Liver (tissue), 9 donors: ENCODE data around the gene CD226. TPM values are rescaled to one million over a fixed set of nuclear protein-coding genes. Genes with fewer than 3 reads are reported as not detected.

Source experiments
- DNase-seq: peaks from one replicate; pipeline ENCODE4 v3.0.0-alpha.2; 2017; ENCODE audit warnings: low spot score
- H3K27ac ChIP-seq, 2 donors: one replicate each; pipeline ENCODE4 v1.7.0; 2013; ENCODE audit warnings: inconsistent platforms in 2 of 2, low read length in 2 of 2, control low read depth in 1 of 2, low read depth in 1 of 2, mild to moderate bottlenecking in 1 of 2
- H3K27me3 ChIP-seq, 4 donors: one replicate each; pipeline versions ENCODE4 v1.6.1 to v1.7.0; 2013; ENCODE audit warnings: low read length in 3 of 4, inconsistent platforms in 1 of 4, mild to moderate bottlenecking in 1 of 4, moderate library complexity in 1 of 4; ENCODE audit not compliant: control insufficient read depth in 4 of 4, insufficient read depth in 4 of 4
- H3K36me3 ChIP-seq, 4 donors: one replicate each; pipeline versions ENCODE4 v1.6.1 to v1.7.0; 2013; ENCODE audit warnings: low read length in 3 of 4, mild to moderate bottlenecking in 3 of 4, low read depth in 1 of 4, moderate library complexity in 1 of 4; ENCODE audit not compliant: control insufficient read depth in 4 of 4, insufficient read depth in 3 of 4
- H3K4me1 ChIP-seq, 4 donors: one replicate each; pipeline versions ENCODE4 v1.6.1 to v1.7.0; 2013; ENCODE audit warnings: low read length in 3 of 4, mild to moderate bottlenecking in 3 of 4, moderate library complexity in 1 of 4; ENCODE audit not compliant: control insufficient read depth in 4 of 4, insufficient read depth in 4 of 4
- H3K4me3 ChIP-seq, 3 donors: one replicate each; pipeline versions ENCODE4 v1.6.1 to v1.7.0; 2013; ENCODE audit warnings: low read length in 3 of 3, control low read depth in 1 of 3, low read depth in 1 of 3, mild to moderate bottlenecking in 1 of 3
- H3K9ac ChIP-seq, 2 donors: one replicate each; pipeline ENCODE4 v1.7.0; 2013; ENCODE audit warnings: low read length in 2 of 2, mild to moderate bottlenecking in 2 of 2, moderate library complexity in 2 of 2, control low read depth in 1 of 2, low read depth in 1 of 2
- H3K9me3 ChIP-seq, 4 donors: one replicate each; pipeline versions ENCODE4 v1.6.1 to v1.7.0; 2013; ENCODE audit warnings: low read length in 3 of 4; ENCODE audit not compliant: control insufficient read depth in 4 of 4
- EGR1 ChIP-seq, 2 donors: IDR thresholded peaks; 2 replicates each; pipeline ENCODE4 v1.6.1; 2016 to 2018; ENCODE audit warnings: antibody characterized with exemption in 2 of 2, low read depth in 2 of 2
- FOXA1 ChIP-seq: IDR thresholded peaks from 2 replicates; pipeline ENCODE4 v1.6.1; 2016; ENCODE audit warnings: antibody characterized with exemption
- GABPA ChIP-seq, 2 donors: IDR thresholded peaks in 1 of 2; conservative IDR thresholded peaks in 1 of 2; 2 replicates each; pipeline ENCODE4 v1.6.1; 2016; ENCODE audit warnings: antibody characterized with exemption in 2 of 2, mild to moderate bottlenecking in 1 of 2, moderate library complexity in 1 of 2
- HNF4A ChIP-seq, 2 donors: conservative IDR thresholded peaks; 2 replicates each; pipeline ENCODE4 v1.6.1; 2016; ENCODE audit warnings: antibody characterized with exemption in 2 of 2, mild to moderate bottlenecking in 2 of 2
- HNF4G ChIP-seq: IDR thresholded peaks from 2 replicates; pipeline ENCODE4 v1.6.1; 2016; ENCODE audit warnings: antibody characterized with exemption
- JUND ChIP-seq, 2 donors: IDR thresholded peaks; 2 replicates each; pipeline ENCODE4 v1.6.1; 2016; ENCODE audit warnings: antibody characterized with exemption in 2 of 2
- NR2F2 ChIP-seq: IDR thresholded peaks from 2 replicates; pipeline ENCODE4 v1.6.1; 2016; ENCODE audit warnings: antibody characterized with exemption
- RAD21 ChIP-seq, 2 donors: IDR thresholded peaks; 2 replicates each; pipeline ENCODE4 v1.6.1; 2016; ENCODE audit warnings: antibody characterized with exemption in 2 of 2, mild to moderate bottlenecking in 2 of 2
- SP1 ChIP-seq: IDR thresholded peaks from 2 replicates; pipeline ENCODE4 v1.6.1; 2018; ENCODE audit warnings: antibody characterized with exemption, mild to moderate bottlenecking
- TAF1 ChIP-seq: conservative IDR thresholded peaks from 2 replicates; pipeline ENCODE4 v1.6.1; 2016; ENCODE audit warnings: antibody characterized with exemption, mild to moderate bottlenecking
- WGBS: extraction: QIAGEN DNeasy Blood & Tissue Kit; methylation state at CpG from one replicate; pipeline ENCODE4 v1.1.7; 2013; 5-methylcytosine and 5-hydroxymethylcytosine counted together
- polyA plus RNA-seq, 2 donors: library from polyadenylated mRNA; stranded (reverse) in 1 of 2; unstranded in 1 of 2; fragments of 200-250 nt in 1 of 2; fragments of >200 nt in 1 of 2; fragmentation: Nextera tagmentation in 1 of 2; extraction: Ambion mirVana in 1 of 2; gene quantifications; one replicate each; pipeline versions ENCODE4 v1.2.1 to v1.2.3, GENCODE V29; 2013 to 2015
- total RNA-seq, 2 donors: library from RNA; depleted of rRNA; stranded (reverse); fragments of >200 nt; gene quantifications; one replicate each; pipeline ENCODE4 v1.2.3, GENCODE V29; 2014
- TF ChIP-seq, protein P1 (sequence below): IDR thresholded peaks from 2 replicates; pipeline ENCODE4 v1.6.1; 2016; ENCODE audit warnings: antibody characterized with exemption
- TF ChIP-seq, protein P2 (sequence below): IDR thresholded peaks from 2 replicates; pipeline ENCODE4 v1.6.1; 2016; ENCODE audit warnings: antibody characterized with exemption
- TF ChIP-seq, protein P3 (sequence below): fragments of 150-350 bp; IDR thresholded peaks from 2 replicates; pipeline ENCODE4 v1.5.1; 2017; ENCODE audit warnings: improper control_type of control experiment, low read depth, low read length; ENCODE audit not compliant: missing input control
- TF ChIP-seq, protein P4 (sequence below): IDR thresholded peaks from 2 replicates; pipeline ENCODE4 v1.6.1; 2016; ENCODE audit warnings: antibody characterized with exemption
- donor health status: healthy.
- donor health status: healthy.
- donor health status: healthy.
- donor health status: healthy.
- donor health status: healthy.

CD226 gene
- total and polyA plus RNA-seq, 4 donors = 0.50 to 5.2 (median 3.0) TPM

DNA sequence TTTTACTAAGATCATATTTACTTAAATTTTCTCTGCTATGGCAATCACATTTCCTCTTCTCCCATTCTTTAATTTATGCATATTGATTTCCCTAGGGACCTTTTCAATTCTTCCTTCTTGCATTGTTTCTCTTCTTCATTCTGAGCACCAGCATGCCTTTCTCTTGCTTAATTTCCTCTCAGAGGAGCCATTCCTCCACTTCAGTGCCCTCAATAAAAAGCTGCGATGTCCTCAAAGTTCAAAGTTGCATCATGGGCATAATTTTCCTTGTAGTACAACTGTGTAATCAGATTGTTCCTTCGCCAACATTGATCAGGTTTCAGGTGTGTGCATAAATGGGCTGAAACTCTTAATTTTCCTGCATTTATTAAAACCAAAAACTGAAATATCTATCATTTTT is 21.8 kb upstream of the CD226 start:
- Histone ChIP-seq H3K9me3 (peaks cover 0 to 9% (median 2%) of the 10 kb centered on the region in 4 donors), H3K4me1 (no peaks in the 10 kb centered on the region), H3K9ac (no peak overlapping the region), H3K36me3 (no peaks in the 10 kb centered on the region), H3K4me3 (no peak overlapping the region), H3K27ac (no peak overlapping the region), H3K27me3 (no peaks in the 10 kb centered on the region)
- TF ChIP-seq, protein P1, sequence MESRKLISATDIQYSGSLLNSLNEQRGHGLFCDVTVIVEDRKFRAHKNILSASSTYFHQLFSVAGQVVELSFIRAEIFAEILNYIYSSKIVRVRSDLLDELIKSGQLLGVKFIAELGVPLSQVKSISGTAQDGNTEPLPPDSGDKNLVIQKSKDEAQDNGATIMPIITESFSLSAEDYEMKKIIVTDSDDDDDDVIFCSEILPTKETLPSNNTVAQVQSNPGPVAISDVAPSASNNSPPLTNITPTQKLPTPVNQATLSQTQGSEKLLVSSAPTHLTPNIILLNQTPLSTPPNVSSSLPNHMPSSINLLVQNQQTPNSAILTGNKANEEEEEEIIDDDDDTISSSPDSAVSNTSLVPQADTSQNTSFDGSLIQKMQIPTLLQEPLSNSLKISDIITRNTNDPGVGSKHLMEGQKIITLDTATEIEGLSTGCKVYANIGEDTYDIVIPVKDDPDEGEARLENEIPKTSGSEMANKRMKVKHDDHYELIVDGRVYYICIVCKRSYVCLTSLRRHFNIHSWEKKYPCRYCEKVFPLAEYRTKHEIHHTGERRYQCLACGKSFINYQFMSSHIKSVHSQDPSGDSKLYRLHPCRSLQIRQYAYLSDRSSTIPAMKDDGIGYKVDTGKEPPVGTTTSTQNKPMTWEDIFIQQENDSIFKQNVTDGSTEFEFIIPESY = no peak
- TF ChIP-seq, protein P2, sequence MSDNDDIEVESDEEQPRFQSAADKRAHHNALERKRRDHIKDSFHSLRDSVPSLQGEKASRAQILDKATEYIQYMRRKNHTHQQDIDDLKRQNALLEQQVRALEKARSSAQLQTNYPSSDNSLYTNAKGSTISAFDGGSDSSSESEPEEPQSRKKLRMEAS = no peak
- TF ChIP-seq EGR1 (IDR thresholded peaks at IDR 0.05; ENCODE audit: low read depth in 2 of 2) = no peak
- no peak for TF ChIP-seq NR2F2
- TF ChIP-seq TAF1 = no peak
- no peak for DNase-seq
- 63% methylated on average over 2 of the region's 2 CpGs for WGBS

DNA sequence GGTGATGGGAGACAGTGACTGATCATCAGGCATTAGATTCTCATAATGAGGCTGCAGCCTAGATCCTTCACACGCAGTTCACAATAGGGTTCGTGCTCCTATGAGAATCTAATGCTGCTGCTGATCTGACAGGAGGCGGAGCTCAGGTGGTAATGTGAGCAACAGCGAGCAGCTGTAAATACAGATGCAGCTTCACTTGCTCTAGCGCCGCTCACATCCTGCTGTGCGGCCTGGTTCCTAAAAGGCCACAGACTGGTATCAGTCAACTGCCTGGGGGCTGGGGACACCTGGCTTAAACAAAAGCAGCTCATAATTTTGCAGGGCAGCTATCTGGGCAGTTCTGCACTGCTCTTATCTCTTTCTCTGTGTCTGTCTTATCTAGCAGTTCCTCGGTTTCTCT is 20.4 kb upstream of the CD226 start:
- Histone ChIP-seq H3K4me1 (no peaks in the 10 kb centered on the region), H3K9me3 (peaks cover 0 to 9% (median 2%) of the 10 kb centered on the region in 4 donors), H3K36me3 (no peaks in the 10 kb centered on the region), H3K9ac (no peak overlapping the region), H3K27ac (no peak overlapping the region), H3K27me3 (no peaks in the 10 kb centered on the region), H3K4me3 (no peak overlapping the region)
- TF ChIP-seq SP1 (no peak), NR2F2 (no peak), RAD21 (IDR thresholded peaks at IDR 0.05) (no peak), JUND (IDR thresholded peaks at IDR 0.05) (no peak), FOXA1 (no peak), HNF4G (no peak), GABPA (IDR thresholded peaks at IDR 0.05 in 1 of 2, conservative IDR thresholded peaks at IDR 0.05 in 1 of 2) (no peak), HNF4A (conservative IDR thresholded peaks at IDR 0.05) (no peak)
- TF ChIP-seq, protein P3, sequence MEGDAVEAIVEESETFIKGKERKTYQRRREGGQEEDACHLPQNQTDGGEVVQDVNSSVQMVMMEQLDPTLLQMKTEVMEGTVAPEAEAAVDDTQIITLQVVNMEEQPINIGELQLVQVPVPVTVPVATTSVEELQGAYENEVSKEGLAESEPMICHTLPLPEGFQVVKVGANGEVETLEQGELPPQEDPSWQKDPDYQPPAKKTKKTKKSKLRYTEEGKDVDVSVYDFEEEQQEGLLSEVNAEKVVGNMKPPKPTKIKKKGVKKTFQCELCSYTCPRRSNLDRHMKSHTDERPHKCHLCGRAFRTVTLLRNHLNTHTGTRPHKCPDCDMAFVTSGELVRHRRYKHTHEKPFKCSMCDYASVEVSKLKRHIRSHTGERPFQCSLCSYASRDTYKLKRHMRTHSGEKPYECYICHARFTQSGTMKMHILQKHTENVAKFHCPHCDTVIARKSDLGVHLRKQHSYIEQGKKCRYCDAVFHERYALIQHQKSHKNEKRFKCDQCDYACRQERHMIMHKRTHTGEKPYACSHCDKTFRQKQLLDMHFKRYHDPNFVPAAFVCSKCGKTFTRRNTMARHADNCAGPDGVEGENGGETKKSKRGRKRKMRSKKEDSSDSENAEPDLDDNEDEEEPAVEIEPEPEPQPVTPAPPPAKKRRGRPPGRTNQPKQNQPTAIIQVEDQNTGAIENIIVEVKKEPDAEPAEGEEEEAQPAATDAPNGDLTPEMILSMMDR = no peak
- TF ChIP-seq, protein P4, sequence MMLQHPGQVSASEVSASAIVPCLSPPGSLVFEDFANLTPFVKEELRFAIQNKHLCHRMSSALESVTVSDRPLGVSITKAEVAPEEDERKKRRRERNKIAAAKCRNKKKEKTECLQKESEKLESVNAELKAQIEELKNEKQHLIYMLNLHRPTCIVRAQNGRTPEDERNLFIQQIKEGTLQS = no peak
- TF ChIP-seq, protein P1 = no peak
- TF ChIP-seq, protein P2 = no peak
- no peak for DNase-seq
- WGBS = 91% methylated on average over 8 of the region's 8 CpGs
